ENCODE measurements around the gene DNAJC4.
"Not testable (repeated sequence)": the region's sequence is repeated elsewhere in the genome, so short reads cannot be mapped to it uniquely, and the experiment has no call there.

DNAJC4 gene

DNA sequence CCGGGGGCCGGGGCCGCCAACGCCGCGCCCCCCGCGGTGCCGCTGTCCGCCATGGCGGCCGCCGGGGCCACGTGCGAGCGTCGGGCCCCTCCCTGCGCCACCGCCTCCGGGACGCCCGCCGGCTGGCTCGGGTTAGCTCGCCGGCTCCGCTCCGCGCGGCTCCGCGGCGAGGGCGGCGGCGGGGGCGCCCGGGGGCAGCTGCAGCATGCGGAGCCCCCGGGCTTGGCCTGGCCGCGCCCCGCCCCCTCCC, 16.2 kb downstream of the DNAJC4 start:
- DNase-seq: not testable (repeated sequence)

DNA sequence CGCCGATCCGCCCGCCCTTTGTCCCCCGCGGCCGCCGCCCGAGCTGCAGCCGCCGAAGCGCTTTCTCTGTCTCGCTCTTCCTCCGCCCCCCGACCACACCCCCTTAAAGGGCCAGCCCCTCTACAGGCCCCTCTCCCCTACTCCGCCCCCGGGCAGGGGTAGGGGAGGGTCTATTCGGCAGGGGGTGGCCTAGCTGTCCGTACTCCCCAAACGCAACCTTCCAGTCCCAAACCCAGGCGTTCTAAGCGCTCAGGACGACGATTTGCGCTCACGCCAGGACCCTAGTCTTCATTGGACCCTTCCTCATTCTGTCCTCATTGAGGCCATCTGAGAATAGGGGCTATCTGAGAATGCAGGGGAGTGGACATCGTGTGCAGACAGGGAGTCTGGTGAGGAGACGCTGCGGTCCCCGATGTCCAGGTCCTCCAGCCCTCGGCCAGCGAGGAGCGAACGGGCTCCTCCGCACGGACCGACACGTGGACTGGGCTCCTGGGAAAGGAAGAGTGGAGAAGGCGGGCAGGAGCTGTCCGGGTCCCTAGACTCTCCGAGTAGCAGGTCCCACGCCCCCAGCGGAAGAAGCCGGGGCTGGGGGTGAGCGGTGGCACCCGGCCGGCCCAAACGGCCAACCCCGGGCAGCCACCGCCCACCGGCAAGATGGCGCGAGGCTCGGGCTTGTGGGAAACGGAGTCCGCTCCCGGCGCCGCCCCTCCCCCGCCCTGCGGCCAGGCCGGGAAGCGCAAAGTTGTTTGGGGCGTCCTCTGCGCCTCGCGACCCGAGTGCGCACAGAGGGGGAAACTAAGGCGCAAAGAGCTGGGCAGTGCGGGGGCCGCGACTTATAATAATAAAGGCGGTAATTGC, 16.8 kb downstream of the DNAJC4 start, which contains the start of gene PPP1R14B:
TSS of gene PPP1R14B (minus strand) at position 73 of the 858 bp plus-strand sequence. CDS start 270 bp downstream, outside the sequence.
- no peak for DNase-seq

DNA sequence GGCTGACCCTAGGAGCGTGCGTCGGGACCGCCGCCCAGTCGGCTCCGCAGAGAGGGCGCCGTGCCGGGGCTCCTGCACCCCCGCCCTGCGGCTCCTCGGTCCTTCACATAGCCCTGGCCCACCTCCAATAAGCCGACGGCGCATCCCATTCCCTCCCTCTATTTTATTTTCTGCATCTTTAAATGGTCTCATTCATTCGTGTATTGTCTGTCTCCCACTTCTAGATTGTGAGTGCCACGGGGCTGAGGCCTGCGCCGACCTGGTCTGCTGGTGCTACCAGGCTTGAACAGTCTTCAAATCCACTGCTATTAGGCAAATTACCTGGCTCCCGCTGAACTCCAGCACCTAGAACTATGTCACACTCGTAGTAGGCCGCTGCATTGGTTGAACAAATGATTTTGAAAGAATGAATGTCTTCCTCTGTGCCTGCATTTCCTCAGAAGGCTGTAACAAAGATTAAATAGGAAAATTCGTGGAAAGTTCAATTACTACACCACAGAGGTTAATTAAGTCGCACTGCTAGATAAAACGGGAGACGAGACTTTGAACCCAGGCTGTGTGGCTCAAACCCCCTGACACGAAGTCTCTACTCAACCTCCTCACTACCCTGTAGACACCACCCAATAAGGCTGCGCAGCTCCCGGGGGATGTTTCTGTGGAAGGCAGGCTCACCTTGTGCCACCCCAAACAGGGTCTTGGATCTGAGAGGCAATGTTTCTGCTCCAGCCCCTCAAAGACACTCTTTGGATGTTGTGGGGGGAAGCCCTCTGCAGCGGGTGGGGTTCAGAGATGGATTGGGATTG, 17.6 kb downstream of the DNAJC4 start:
- DNase-seq: no peak

DNA sequence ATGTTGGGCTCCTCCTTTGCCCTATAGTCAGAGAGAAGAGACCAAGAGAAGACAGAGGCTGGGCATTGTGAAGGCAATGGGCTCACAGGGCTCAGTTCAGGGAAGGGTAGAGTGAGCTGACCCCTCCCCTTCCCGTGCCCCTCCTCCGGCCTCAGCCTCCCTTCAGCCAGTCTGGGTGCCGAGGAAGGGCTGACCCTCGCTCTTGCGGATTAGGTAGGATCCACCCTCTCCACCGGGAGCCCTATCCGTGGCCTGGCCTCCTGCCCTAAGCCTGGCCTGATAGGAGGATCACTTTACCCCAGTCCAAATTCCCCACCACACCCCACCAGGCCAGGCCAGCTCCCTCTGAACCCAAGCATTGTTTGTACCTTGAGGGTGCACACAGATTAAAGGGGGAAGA, 18.2 kb downstream of the DNAJC4 start:
- DNase-seq: no peak

DNA sequence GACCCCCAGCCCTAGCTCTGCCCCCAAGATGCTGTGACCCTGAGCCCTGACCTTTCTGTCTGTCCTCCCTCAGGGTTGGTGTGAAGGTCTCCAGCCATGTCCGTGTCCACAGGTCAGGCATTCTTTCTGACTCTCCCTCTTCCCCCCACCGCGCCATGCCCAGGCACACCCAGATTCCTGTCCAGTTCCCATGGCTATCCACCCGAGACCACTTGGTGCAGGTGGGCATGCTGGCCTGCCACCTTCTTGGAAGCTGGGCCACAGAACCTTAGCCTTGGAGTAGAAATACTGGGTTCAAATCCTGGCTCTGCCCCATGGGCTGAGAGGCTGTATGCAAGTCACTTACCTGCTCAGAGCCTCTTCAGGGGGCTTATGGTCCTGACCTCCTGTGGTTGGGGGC, 18.7 kb downstream of the DNAJC4 start:
- DNase-seq: no peak

DNA sequence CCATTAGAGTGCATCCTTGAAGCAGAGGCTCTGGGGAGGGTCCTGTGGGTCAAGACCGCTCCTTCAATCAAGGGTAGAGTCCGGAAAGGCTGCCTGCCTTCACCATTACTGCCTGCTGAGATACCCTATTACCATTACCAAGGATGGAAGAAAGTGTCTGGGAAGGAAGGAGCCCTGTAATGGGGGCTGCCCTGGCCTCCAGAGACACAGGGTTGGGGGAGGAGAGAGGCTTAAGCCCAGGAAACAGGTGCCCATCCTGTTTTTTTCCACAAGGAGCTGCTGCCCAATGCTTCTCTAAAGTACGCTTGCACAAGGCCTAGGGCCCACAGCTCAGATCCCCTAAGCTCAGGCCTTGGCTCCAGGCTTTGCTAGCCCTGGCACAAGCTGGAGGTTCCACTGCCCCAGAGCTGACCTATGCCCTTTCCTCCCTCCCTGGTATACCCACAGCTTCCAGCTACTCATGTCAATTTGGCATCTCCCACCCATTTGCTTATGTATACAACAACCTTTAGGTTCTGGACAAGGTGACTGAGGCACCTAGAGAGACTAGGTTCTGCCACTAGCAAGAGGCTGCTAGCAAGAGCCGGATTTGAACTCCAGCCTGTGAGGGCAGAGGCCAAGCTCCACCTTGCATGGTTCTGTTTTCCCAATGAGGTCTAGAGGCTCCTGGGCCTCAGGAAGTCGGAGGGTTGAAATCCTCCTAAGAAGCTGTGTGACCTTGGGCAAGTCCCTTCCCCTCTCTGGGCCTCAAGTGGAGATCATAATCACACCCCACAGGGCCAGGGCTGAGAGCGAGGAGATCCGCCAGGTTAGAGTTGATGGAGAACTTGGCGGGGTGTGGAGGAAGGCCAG, 19.4 kb downstream of the DNAJC4 start:
- no peak for DNase-seq

DNA sequence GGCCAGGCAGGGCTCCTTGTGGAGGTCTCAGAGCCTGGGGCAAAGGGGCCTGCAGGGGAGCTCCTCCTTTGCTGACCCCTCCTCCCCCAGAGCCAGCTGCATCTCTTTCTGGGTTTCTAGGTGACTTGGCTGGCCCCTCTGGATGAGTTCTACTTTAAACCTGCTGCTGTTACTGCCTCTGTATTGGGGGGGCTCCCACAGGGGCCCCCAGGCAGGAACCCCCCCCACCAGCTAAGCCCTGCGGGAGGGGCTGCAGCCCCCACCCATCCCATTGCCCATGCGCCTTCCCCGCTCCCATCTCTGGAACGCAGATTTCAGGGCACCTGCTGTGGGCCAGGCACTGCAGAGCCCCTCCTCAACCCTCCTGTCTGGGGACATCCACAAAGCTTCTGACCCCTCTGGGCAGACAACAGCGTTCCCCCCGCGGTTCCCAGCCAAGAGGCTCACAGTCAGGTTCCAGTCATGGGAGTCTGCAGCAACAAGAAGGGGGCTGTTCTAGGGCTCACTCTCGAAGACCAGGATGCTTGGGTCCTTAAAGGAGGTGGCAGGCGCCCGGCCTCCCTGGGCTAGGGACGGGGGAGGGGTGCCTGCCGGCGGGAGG, 20.2 kb downstream of the DNAJC4 start:
- no peak for DNase-seq

DNA sequence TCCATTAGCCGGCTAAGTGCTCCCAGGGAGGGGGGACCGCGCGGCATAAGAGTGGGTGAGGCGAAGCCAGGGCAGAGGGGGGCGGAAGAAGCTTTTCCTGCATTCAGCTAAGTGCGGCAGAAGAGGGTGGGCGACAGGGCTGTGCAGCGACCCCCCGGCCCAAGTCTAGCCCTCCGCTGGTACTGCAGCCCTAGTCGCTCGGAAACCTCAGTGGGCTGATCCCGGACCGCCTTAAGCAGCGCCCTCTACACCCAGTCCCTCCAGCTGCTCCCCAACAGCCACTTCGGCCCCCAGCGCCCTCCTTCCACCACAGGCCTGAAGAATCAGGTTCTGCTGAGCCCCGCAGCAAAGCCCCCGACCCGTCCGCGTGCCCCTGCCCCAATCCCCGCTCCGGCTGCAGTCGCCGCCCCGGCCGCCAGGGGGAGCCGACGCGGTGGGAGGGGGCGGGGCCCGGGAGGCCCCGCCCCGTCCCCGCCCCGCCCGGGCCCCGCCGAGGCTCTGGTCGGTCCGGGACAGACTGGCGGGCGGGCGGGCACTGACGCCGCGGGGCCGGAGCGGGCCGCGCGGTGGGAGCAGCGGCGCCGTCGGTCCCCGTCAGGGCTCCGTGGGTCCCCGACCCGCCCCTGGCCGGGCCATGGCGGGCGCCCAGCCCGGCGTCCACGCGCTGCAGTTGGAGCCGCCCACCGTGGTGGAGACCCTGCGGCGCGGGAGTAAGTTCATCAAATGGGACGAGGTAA, 20.8 kb downstream of the DNAJC4 start, which contains the start of gene PLCB3:
TSS of gene PLCB3 (plus strand) at position 515 of the 737 bp plus-strand sequence. CDS start at position 635, 120 bp downstream.
- DNase-seq: no peak

DNA sequence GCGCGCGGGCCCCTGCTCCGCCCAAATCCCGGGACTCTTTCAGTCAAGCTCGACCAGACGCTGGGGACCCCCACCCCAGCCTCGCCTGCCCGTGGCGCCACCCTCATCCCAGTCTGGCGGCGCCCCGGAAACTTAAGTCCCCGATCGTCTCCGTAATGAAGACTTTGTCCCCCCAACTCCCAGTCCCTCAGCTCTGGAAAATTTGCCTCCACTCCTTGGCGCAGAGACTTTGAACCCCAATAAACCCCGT, 21.3 kb downstream of the DNAJC4 start:
- no peak for DNase-seq

DNA sequence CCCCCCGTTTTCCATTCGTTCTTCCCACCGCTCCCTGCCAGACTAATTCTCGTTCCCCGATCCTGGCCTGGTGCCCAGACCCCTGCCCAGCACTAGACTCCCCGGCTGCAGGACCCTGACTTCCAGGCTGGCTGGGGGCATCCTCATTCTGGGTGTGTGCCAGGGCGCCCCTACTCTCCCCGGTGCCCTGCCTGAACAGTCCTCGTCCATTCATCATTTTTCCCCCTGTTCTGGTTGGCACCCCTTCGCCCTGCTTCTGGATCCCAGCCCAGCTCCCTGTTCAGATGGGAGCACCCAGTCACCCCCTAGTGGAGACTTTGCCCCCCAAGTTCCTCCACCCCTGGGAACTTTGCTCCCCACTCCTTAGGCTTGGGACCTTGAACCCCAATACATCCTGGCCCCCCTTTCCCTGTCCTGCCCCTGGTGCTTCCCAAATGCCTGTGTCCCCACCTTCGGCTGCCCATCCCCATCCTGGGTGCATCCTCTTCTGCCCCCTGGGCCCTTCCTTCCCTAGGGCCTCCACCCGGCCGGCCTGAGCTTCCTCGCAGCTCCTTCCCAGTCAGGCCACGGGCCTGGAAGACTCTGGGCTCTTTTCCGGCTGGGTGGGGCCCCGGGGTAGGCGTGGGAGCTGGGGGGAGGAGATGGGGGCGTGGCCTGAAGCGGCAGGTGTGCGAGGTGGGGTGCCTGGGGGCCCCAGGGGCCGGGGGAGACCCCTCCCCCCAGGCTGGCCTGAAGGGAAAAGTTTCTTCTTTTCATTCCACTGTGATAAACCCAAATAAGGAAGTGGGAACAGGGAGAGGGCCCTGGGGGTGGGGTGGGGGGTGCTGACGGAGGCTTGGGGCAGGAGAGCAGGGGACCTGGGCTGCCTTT, 21.9 kb downstream of the DNAJC4 start:
- DNase-seq: no peak

DNA sequence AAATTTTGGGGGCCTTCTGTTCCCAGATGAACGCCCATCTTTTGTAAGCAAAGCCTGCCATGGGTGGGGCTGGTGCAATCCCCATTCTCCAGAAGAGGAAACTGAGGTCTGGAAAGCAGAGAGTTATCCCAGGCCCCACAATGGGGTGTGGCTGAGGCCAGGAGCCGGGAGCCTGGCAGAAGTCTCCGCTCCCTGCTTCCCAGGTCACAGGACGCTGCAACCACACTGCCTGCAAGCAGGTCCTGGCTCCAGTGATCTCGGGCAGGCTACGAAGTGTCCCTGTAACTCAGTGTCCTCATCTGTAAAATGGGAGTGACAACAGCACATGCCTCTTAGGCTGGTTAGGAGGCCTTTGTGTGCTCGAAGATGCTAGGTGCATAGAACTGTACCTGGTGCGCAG, 22.7 kb downstream of the DNAJC4 start:
- DNase-seq: no peak

DNA sequence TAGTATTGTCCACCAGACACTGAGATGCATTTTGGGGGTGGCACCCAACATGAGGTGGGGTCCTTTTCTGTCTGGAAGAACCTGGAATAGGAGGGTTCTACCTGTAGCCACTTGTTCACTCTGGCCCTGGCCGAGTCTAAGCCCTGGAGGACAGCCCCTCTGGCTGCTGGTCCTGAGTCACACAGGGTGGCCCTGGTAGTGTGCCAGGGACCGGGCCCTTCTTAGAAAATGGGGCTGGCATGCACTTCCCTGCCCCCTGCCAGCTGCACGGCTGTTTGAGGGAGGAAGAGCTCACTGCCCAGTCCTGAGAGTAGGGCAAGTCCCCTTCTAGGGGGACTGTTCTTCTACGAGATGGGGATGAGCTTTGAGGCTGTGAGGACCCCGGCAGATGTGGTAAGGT, 23.1 kb downstream of the DNAJC4 start:
- DNase-seq: no peak

DNA sequence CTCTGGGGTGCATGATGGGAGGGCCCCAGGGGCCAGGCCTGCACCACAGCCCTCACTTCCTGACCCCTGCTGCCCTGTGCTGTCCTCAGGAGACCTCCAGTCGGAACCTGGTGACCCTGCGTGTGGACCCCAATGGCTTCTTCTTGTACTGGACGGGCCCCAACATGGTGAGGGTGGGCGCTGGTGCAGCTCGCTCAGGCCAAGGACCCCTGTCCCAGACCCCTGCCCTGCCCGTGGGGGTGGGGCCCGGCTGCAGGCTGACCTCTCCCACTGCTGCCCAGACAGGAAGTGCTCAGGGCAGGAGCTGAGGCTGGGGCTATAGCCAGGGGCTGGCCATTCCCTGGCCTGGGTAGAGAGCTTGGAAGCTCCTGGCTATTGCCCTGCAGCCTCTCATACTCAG, 24.0 kb downstream of the DNAJC4 start:
- no peak for DNase-seq

DNA sequence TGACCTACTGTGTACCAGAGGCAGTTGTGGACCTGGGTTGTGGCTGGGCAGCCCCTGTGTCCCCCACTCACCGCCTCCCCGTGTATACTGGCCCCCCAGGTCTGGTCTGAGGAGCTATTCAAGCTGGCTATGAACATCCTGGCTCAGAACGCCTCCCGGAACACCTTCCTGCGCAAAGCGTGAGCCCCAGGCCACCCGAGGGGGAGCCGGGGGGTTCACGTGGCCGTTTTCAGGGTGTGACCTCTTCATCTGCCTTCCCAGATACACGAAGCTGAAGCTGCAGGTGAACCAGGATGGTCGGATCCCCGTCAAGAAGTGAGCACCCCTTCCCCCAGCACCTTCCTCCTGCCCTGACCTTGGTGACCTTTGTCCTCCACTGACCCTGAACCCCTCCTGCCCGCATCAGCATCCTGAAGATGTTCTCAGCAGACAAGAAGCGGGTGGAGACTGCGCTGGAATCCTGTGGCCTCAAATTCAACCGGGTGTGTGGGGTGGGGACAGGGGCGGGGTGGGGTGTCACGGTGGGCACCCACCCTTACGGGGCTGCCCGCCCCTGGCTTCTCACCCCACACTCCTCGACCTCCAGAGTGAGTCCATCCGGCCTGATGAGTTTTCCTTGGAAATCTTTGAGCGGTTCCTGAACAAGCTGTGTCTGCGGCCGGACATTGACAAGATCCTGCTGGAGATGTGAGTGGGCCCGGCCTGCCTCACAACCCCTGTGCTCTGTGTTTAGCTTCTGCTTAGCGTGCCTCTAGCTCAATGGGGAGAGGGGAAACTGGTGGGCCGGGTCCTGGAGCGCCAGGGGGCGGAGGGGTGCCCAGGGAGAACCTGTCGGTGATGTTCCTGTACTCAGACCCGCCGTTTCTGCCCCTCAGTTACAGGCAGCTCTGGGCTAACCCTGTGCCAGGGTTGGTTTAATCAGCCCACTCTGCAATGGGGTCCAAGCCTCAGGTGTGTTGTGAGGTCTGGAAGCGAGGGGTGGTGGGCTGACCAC, 25.1 kb downstream of the DNAJC4 start:
- DNase-seq: no peak

DNA sequence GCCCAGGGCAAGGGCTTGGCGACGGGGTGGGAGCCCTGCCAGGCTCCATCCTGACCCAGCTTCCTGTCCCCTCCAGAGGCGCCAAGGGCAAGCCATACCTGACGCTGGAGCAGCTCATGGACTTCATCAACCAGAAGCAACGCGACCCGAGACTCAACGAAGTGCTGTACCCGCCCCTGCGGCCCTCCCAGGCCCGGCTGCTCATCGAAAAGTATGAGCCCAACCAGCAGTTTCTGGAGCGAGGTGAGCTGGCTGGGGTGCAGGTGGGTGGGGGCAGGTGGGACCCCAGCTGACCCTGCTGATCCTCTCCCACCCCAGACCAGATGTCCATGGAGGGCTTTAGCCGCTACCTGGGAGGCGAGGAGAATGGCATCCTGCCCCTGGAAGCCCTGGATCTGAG, 26.0 kb downstream of the DNAJC4 start:
- no peak for DNase-seq

DNA sequence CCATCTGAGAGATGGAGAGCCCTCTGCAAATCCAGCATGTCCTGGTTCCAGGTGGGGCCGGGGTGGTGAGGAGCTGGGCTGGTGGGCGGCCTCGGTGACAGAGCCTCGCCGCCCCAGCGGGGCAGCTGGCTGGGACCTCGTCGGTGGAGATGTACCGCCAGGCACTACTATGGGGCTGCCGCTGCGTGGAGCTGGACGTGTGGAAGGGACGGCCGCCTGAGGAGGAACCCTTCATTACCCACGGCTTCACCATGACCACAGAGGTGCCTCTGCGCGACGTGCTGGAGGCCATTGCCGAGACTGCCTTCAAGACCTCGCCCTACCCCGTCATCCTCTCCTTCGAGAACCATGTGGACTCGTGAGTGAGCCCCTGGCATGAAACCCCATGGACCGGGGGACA, 28.0 kb downstream of the DNAJC4 start:
- DNase-seq: no peak

DNA sequence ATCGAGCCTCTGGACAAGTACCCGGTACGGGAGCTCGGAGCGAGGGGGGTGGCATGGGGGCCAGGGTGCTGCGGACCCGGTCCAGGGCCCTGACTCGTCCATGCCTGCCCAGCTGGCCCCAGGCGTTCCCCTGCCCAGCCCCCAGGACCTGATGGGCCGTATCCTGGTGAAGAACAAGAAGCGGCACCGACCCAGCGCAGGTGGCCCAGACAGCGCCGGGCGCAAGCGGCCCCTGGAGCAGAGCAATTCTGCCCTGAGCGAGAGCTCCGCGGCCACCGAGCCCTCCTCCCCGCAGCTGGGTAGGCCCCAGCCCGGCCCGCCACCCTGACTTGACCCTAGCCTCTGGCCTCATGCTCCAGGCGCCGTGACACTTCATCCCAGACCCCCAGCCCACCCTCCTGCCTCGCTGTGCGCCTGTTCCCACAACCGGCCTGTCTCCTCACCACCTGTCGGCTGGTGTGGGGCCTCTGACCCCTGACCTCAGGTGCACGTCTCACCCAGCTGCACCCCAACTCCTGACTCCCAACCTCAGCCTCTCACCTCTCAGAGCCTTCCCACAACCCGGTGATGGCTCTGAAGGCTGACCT, 28.7 kb downstream of the DNAJC4 start:
- no peak for DNase-seq

DNA sequence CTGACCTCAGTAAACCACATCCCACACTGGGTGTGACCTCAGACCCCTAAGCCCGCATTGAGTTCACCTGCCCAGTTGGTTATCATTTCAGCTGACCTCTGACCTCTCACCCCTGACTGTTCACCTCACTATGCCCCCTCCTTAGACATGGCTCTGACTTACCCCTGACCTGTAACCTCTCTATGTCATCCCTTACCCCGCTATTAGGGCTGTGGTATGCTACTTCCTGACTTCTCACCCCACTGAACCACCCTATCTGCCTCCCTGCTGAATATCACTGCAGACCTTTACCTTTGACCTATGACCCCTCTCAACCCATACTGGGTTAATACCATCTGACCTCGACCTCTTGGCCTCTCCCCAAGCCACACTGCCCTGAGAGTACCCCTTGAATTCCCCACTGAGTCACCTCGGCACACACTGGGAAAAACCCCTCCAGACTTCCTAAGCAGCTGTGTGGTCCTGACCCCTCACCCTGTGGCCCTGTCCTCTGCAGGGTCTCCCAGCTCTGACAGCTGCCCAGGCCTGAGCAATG, 29.3 kb downstream of the DNAJC4 start:
- no peak for DNase-seq

DNA sequence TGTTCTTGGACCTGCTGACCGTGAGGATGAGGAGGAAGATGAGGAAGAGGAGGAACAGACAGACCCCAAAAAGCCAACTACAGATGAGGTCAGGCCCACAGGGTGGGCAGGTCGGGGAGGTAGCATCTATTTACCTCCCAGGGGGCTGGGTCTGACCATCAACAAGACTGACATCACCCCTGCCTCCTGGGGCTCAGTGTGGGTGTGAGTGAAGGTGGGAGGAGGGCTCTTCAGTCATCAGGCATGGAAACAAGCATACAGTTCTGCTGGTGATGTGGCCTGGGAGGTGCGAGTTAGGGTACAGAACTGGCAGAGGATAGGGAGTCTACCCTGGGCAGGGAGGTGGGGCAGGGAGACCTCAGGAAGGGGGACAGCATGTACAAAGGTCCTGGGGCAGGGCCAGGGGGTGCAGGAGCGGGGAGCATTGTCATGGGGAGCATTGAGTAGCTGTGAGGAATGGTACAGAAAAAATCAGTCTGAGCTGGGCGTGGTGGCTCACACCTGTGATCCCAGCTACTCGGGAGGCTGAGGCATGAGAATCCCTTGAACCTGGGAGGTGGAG, 29.9 kb downstream of the DNAJC4 start:
- no peak for DNase-seq

All from cortex of kidney (tissue), 1 donor.